Astrocyte (in vitro differentiated cells and primary cell): ENCODE results near the gene MT1E. TPM values are rescaled to one million over a fixed set of nuclear protein-coding genes. Genes with fewer than 3 reads are reported as not detected.

Experiments used
- DNase-seq: peaks from one replicate; pipeline ENCODE4 v3.0.0-alpha.2; 2010; ENCODE audit warnings: low read depth
- FAIRE-seq: peaks from 2 replicates; lab custom pipeline; 2011; peaks lifted over from hg19 to GRCh38; lab: Jason Lieb, UNC
- H2AFZ ChIP-seq: 2 replicates; pipeline ENCODE4 v1.6.0; 2012; ENCODE audit warnings: low read depth, low read length, inconsistent platforms
- H3K27ac ChIP-seq: 2 replicates; pipeline ENCODE4 v1.5.1; 2011; ENCODE audit warnings: low read depth, low read length, inconsistent platforms
- H3K27me3 ChIP-seq: 2 replicates; pipeline ENCODE4 v1.6.0; 2011; ENCODE audit warnings: low read length, inconsistent platforms; ENCODE audit not compliant: insufficient read depth
- H3K36me3 ChIP-seq: 2 replicates; pipeline ENCODE4 v1.5.1; 2011; ENCODE audit warnings: low read length, inconsistent platforms; ENCODE audit not compliant: insufficient read depth
- H3K4me1 ChIP-seq: 2 replicates; pipeline ENCODE4 v1.5.1; 2011; ENCODE audit warnings: low read length, inconsistent platforms; ENCODE audit not compliant: insufficient read depth
- H3K4me2 ChIP-seq: 2 replicates; pipeline ENCODE4 v1.6.0; 2012; ENCODE audit warnings: low read length, inconsistent platforms
- H3K4me3 ChIP-seq: 2 replicates; pipeline ENCODE4 v1.5.1; 2011; ENCODE audit warnings: low read depth, mild to moderate bottlenecking, low read length, inconsistent platforms; ENCODE audit not compliant: insufficient read depth
- H3K79me2 ChIP-seq: 2 replicates; pipeline ENCODE4 v1.6.0; 2012; ENCODE audit warnings: mild to moderate bottlenecking, low read length, inconsistent platforms; ENCODE audit not compliant: insufficient read depth
- H3K9ac ChIP-seq: 2 replicates; pipeline ENCODE4 v1.6.0; 2012; ENCODE audit warnings: mild to moderate bottlenecking, low read length, inconsistent platforms
- H3K9me3 ChIP-seq: 2 replicates; pipeline ENCODE4 v1.5.1; 2012; ENCODE audit warnings: low read depth, mild to moderate bottlenecking, low read length, inconsistent platforms; ENCODE audit not compliant: insufficient read depth
- H4K20me1 ChIP-seq: 2 replicates; pipeline ENCODE4 v1.6.0; 2012; ENCODE audit warnings: low read length, inconsistent platforms; ENCODE audit not compliant: insufficient read depth
- H3K27ac Mint-ChIP-seq: one replicate; pipeline ENCODE4 v1.8.0; 2021; ENCODE audit warnings: mild to moderate bottlenecking, mixed read lengths; ENCODE audit not compliant: unreplicated experiment
- H3K27me3 Mint-ChIP-seq: one replicate; pipeline ENCODE4 v1.8.0; 2021; ENCODE audit warnings: low read depth, mixed read lengths; ENCODE audit not compliant: unreplicated experiment
- H3K36me3 Mint-ChIP-seq: one replicate; pipeline ENCODE4 v1.8.0; 2021; ENCODE audit warnings: low read depth, mixed read lengths; ENCODE audit not compliant: unreplicated experiment
- H3K4me1 Mint-ChIP-seq: one replicate; pipeline ENCODE4 v1.8.0; 2021; ENCODE audit warnings: low read depth, mixed read lengths; ENCODE audit not compliant: unreplicated experiment
- H3K4me3 Mint-ChIP-seq: one replicate; pipeline ENCODE4 v1.8.0; 2021; ENCODE audit warnings: mild to moderate bottlenecking, moderate library complexity, mixed read lengths; ENCODE audit not compliant: unreplicated experiment
- H3K9me3 Mint-ChIP-seq: one replicate; pipeline ENCODE4 v1.8.0; 2021; ENCODE audit warnings: mild to moderate bottlenecking, mixed read lengths; ENCODE audit not compliant: unreplicated experiment
- CTCF ChIP-seq: IDR thresholded peaks from 2 replicates; pipeline ENCODE4 v1.5.1; 2011; ENCODE audit warnings: low read depth, mild to moderate bottlenecking, inconsistent platforms, low read length, moderate library complexity; ENCODE audit not compliant: insufficient read depth
- EZH2 ChIP-seq: IDR thresholded peaks from 2 replicates; pipeline ENCODE4 v1.6.1; 2012; ENCODE audit warnings: mild to moderate bottlenecking, low read length, inconsistent platforms; ENCODE audit not compliant: insufficient read depth
- total RNA-seq: library from RNA; stranded (reverse); gene quantifications from 2 replicates; pipeline ENCODE4 v1.2.1, GENCODE V29; 2021

Gene MT1E
- total RNA-seq, 1 donor from 2014 or later = 11.9 TPM

- Histone ChIP-seq H4K20me1 (no peaks in the 10 kb centered on the region), H3K4me1 (peaks cover 10% of the 10 kb centered on the region), H3K36me3 (no peaks in the 10 kb centered on the region), H3K79me2 (no peaks in the 10 kb centered on the region), H3K4me2 (peak within 1 kb of the TSS; percentile 82), H3K9me3 (no peaks in the 10 kb centered on the region), H3K4me3 (peak within 1 kb of the TSS; percentile 39), H3K27me3 (peaks cover 37% of the 10 kb centered on the region), H3K27ac (no peak within 1 kb of the TSS), H2AFZ (peak within 1 kb of the TSS; percentile 60), H3K9ac (no peak within 1 kb of the TSS)
- peak within 1 kb of the TSS; percentile 77 for H3K4me3 Mint-ChIP-seq
- peaks cover 2% of the 10 kb centered on the region for H3K4me1 Mint-ChIP-seq
- no peaks in the 10 kb centered on the region for H3K36me3 Mint-ChIP-seq
- FAIRE-seq = no peak
- TF ChIP-seq EZH2 = peak; percentile 58
- no peak for TF ChIP-seq CTCF
- no peak within 1 kb of the TSS for H3K27ac Mint-ChIP-seq
- H3K27me3 Mint-ChIP-seq = peaks cover 80% of the 10 kb centered on the region
- H3K9me3 Mint-ChIP-seq = peaks cover 6% of the 10 kb centered on the region
- no peak for DNase-seq
Observed at GRCh38 chr16:56589141-56590039, 36.2 kb upstream of the MT1E start, which contains the start of gene MT3. MT3 (plus strand) TSS chr16:56589528; CDS start chr16:56589591, 63 bp downstream.

GRCh38 chr16:56591377-56592060 lies 34.1 kb upstream of the MT1E start:
- no peak for FAIRE-seq
- H3K27ac ChIP-seq = no peak overlapping the region
- peaks cover 2% of the 10 kb centered on the region for H3K4me1 Mint-ChIP-seq
- H2AFZ ChIP-seq = no peak overlapping the region
- no peak for DNase-seq
- peaks cover 69% of the 10 kb centered on the region for H3K27me3 Mint-ChIP-seq
- no peaks in the 10 kb centered on the region for H3K79me2 ChIP-seq
- H3K36me3 ChIP-seq = no peaks in the 10 kb centered on the region
- H3K4me3 ChIP-seq = no peak overlapping the region
- H3K4me3 Mint-ChIP-seq = no peak overlapping the region
- H3K9me3 ChIP-seq = no peaks in the 10 kb centered on the region
- peaks cover 34% of the 10 kb centered on the region for H3K27me3 ChIP-seq
- no peaks in the 10 kb centered on the region for H4K20me1 ChIP-seq
- peaks cover 10% of the 10 kb centered on the region for H3K4me1 ChIP-seq
- no peaks in the 10 kb centered on the region for H3K36me3 Mint-ChIP-seq
- H3K9ac ChIP-seq = no peak overlapping the region
- H3K4me2 ChIP-seq = no peak overlapping the region
- H3K27ac Mint-ChIP-seq = no peak overlapping the region
- TF ChIP-seq CTCF (no peak), EZH2 (no peak)
- H3K9me3 Mint-ChIP-seq = peaks cover 6% of the 10 kb centered on the region
